Calu3 (cell line): ENCODE data around the gene OR4K2. TPM values are rescaled to one million over a fixed set of nuclear protein-coding genes. Genes with fewer than 3 reads are reported as not detected.

ENCODE experiments used
- BruUV-seq: library from RNA; stranded (reverse); fragments of 400-500 nt; replicated peaks from 2 replicates; lab custom pipeline; 2021; lab: Mats Ljungman, UMichigan
- CTCF ChIA-PET: fragments of 300-600 bp; sonication (Branson Sonifier 250); formaldehyde crosslinking; loops from one replicate; lab custom pipeline; 2022; ENCODE audit warnings: antibody characterized with exemption; lab: Charles Lee
- DNase-seq: peaks from one replicate; pipeline ENCODE4 v3.0.0; 2022
- H3K27ac Mint-ChIP-seq: one replicate; pipeline ENCODE4 v1.8.0; 2022; ENCODE audit warnings: mixed read lengths; ENCODE audit not compliant: unreplicated experiment
- H3K27me3 Mint-ChIP-seq: one replicate; pipeline ENCODE4 v1.8.0; 2022; ENCODE audit warnings: mixed read lengths; ENCODE audit not compliant: unreplicated experiment
- H3K36me3 Mint-ChIP-seq: one replicate; pipeline ENCODE4 v1.8.0; 2022; ENCODE audit warnings: mild to moderate bottlenecking, moderate library complexity, mixed read lengths; ENCODE audit not compliant: insufficient read depth, unreplicated experiment
- H3K4me1 Mint-ChIP-seq: one replicate; pipeline ENCODE4 v1.8.0; 2022; ENCODE audit warnings: mild to moderate bottlenecking, low read depth, mixed read lengths; ENCODE audit not compliant: unreplicated experiment
- H3K4me3 Mint-ChIP-seq: one replicate; pipeline ENCODE4 v1.8.0; 2022; ENCODE audit warnings: mild to moderate bottlenecking, low read depth, moderate library complexity, mixed read lengths; ENCODE audit not compliant: unreplicated experiment
- H3K9me3 Mint-ChIP-seq: one replicate; pipeline ENCODE4 v1.8.0; 2022; ENCODE audit warnings: low read depth, mixed read lengths; ENCODE audit not compliant: unreplicated experiment
- CTCF ChIP-seq: fragments of 200-600 bp; IDR thresholded peaks from one replicate; pipeline ENCODE4 v1.8.0; 2022; ENCODE audit warnings: antibody characterized with exemption; ENCODE audit not compliant: unreplicated experiment
- intact Hi-C: fragments of 100-400 bp; cut with micrococcal nuclease; formaldehyde crosslinking; loops from one replicate; pipeline ENCODE4 v1.10.0; 2022; ENCODE audit not compliant: unreplicated experiment
- total RNA-seq: library from RNA; stranded (reverse); gene quantifications from 2 replicates; pipeline ENCODE4 v1.2.3, GENCODE V29; 2022

Gene OR4K2
- total RNA-seq, 1 experiment from 2014 or later = not detected

GRCh38 chr14:19900999-19901398, 26.1 kb downstream of the OR4K2 start:
- peaks cover 11% of the 10 kb centered on the region for H3K9me3 Mint-ChIP-seq
- no peak overlapping the region for H3K27ac Mint-ChIP-seq
- no peaks in the 10 kb centered on the region for H3K27me3 Mint-ChIP-seq
- no peak for TF ChIP-seq CTCF
- no TSS peak for BruUV-seq
- CTCF ChIA-PET = no interaction called here
- DNase-seq = no peak
- no peaks in the 10 kb centered on the region for H3K4me1 Mint-ChIP-seq
- no peak overlapping the region for H3K4me3 Mint-ChIP-seq
- intact Hi-C loops = no loop called here
- no peaks in the 10 kb centered on the region for H3K36me3 Mint-ChIP-seq

- no peak for DNase-seq
- H3K27ac Mint-ChIP-seq = no peak overlapping the region
- CTCF ChIA-PET = no interaction called here
- no peaks in the 10 kb centered on the region for H3K4me1 Mint-ChIP-seq
- no peak for TF ChIP-seq CTCF
- intact Hi-C loops = no loop called here
- no TSS peak for BruUV-seq
- no peaks in the 10 kb centered on the region for H3K36me3 Mint-ChIP-seq
- no peaks in the 10 kb centered on the region for H3K27me3 Mint-ChIP-seq
- H3K9me3 Mint-ChIP-seq = peaks cover 9% of the 10 kb centered on the region
- no peak overlapping the region for H3K4me3 Mint-ChIP-seq
These were observed 27.5 kb downstream of the OR4K2 start for GRCh38 chr14:19902409-19902808.

GRCh38 chr14:19906665-19907064, 31.7 kb downstream of the OR4K2 start:
- Mint-ChIP-seq H3K27ac (no peak overlapping the region), H3K36me3 (no peaks in the 10 kb centered on the region), H3K4me3 (no peak overlapping the region), H3K4me1 (no peaks in the 10 kb centered on the region), H3K27me3 (no peaks in the 10 kb centered on the region), H3K9me3 (peaks cover 5% of the 10 kb centered on the region)
- CTCF ChIA-PET = no interaction called here
- intact Hi-C loops = no loop called here
- no peak for TF ChIP-seq CTCF
- no TSS peak for BruUV-seq
- no peak for DNase-seq

- Mint-ChIP-seq H3K27ac (no peak overlapping the region), H3K36me3 (no peaks in the 10 kb centered on the region), H3K4me1 (no peaks in the 10 kb centered on the region), H3K27me3 (no peaks in the 10 kb centered on the region), H3K9me3 (peaks cover 9% of the 10 kb centered on the region), H3K4me3 (no peak overlapping the region)
- CTCF ChIA-PET = no interaction called here
- intact Hi-C loops = no loop called here
- DNase-seq = no peak
- no peak for TF ChIP-seq CTCF
- no TSS peak for BruUV-seq
These were observed 36.2 kb downstream of the OR4K2 start for GRCh38 chr14:19911114-19911513.
